GM18868 (cell line): ENCODE measurements around the gene POLR3K.
A peak's percentile ranks its signal among the peaks of the same experiment; 100 is the strongest.
"Not testable (repeated sequence)": the region's sequence is repeated elsewhere in the genome, so short reads cannot be mapped to it uniquely, and the experiment has no call there.

Experiments used
- ATAC-seq: cut with Tn5 transposase; IDR thresholded peaks from one replicate; pipeline ENCODE4 v1.9.1; 2021; ENCODE audit warnings: mild to moderate bottlenecking, moderate library complexity; ENCODE audit not compliant: unreplicated experiment

POLR3K gene

GRCh38 chr16:47234-47633 is 6.2 kb downstream of the POLR3K start:
- no peak for ATAC-seq

GRCh38 chr16:46510-46909 is 6.9 kb downstream of the POLR3K start:
- ATAC-seq, result not testable (repeated sequence)

GRCh38 chr16:45454-45853 is 8.0 kb downstream of the POLR3K start:
- ATAC-seq, result no peak

GRCh38 chr16:44655-45054 is 8.8 kb downstream of the POLR3K start:
- ATAC-seq, result no peak

- no peak for ATAC-seq
Observed at GRCh38 chr16:43294-43693, 10.1 kb downstream of the POLR3K start.

- no peak for ATAC-seq
Observed at GRCh38 chr16:42691-43090, 10.7 kb downstream of the POLR3K start.

- ATAC-seq, result no peak
Observed at GRCh38 chr16:42069-42457, 11.3 kb downstream of the POLR3K start.

- ATAC-seq, result no peak
Observed at GRCh38 chr16:41439-42068, 11.9 kb downstream of the POLR3K start.

GRCh38 chr16:38941-39892 is 14.2 kb downstream of the POLR3K start:
- peak; percentile 76 for ATAC-seq

GRCh38 chr16:38206-38605 is 15.2 kb downstream of the POLR3K start:
- ATAC-seq, result not testable (repeated sequence)

- no peak for ATAC-seq
Observed at GRCh38 chr16:37511-37910, 15.9 kb downstream of the POLR3K start.

- ATAC-seq, result no peak
Observed at GRCh38 chr16:36336-36984, 16.9 kb downstream of the POLR3K start.

- ATAC-seq, result no peak
Observed at GRCh38 chr16:35678-36305, 17.6 kb downstream of the POLR3K start.

GRCh38 chr16:35011-35677 is 18.3 kb downstream of the POLR3K start:
- peak; percentile 58 for ATAC-seq

- ATAC-seq, result peak; percentile 5
Observed at GRCh38 chr16:34648-34987, 18.8 kb downstream of the POLR3K start.

GRCh38 chr16:33877-34647 is 19.3 kb downstream of the POLR3K start:
- ATAC-seq, result no peak

GRCh38 chr16:33154-33876 is 20.1 kb downstream of the POLR3K start:
- ATAC-seq, result not testable (repeated sequence)

- not testable (repeated sequence) for ATAC-seq
Observed at GRCh38 chr16:30627-31026, 22.8 kb downstream of the POLR3K start.

- peak; percentile 76 for ATAC-seq
Observed at GRCh38 chr16:25926-26348, 27.5 kb downstream of the POLR3K start.
